ENCODE data around the gene C19orf47.
A peak's percentile ranks its signal among the peaks of the same experiment; 100 is the strongest.

Gene C19orf47

DNA sequence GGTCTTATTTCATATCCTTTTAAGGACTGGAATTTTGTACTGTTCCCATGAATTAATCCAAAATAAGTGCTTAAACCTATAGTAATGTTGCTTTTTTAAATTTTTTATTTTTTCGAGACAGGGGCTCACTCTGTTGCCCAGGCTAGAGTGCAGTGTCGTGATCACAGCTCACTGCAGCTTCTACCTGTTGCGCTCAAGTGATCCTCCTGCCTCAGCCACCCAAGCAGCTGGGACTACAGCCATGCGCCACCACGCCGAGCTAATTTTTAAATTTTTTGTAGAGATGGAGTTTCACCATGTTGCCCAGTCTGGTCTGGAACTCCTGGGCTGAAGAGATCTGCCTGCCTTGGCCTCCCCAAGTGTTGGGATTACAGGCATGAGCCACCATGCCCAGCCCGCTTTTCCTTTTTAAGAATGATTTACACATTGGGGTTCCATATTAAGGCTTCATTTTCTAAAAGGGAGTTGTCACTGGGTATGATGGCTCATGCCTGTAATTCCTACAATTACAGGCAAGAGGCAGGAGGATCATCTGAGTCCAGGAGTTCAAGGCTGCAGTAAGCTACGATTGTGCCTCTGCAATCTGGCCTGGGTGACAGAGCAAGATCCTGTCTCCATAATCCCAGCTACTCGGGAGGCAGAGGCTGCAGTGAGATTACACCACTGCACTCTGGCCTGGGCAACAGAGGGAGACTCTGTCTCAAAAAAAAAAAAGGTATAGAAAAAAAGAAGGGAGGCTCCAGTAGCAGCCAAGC, 34.8 kb downstream of the C19orf47 start:
- no peak for DNase-seq

DNA sequence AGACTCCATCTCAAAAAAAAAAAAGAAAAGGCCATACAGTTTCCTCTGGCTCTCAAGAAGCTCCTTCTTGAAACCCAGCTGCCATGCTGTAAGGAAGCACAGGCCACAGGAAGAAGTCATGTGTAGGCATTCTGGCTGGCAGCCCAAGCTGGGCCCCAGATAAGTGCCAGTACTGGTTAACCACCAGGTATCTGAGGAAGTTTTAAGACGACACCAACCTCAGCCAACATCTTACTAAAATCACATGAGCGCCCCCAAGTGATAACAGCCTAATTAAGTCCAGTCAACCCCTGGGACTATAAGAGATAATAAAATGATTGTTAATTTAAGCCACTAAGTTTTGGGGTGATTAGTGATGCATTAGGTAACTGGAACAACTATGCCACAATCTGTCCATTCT, 35.7 kb downstream of the C19orf47 start:
- no peak for DNase-seq

DNA sequence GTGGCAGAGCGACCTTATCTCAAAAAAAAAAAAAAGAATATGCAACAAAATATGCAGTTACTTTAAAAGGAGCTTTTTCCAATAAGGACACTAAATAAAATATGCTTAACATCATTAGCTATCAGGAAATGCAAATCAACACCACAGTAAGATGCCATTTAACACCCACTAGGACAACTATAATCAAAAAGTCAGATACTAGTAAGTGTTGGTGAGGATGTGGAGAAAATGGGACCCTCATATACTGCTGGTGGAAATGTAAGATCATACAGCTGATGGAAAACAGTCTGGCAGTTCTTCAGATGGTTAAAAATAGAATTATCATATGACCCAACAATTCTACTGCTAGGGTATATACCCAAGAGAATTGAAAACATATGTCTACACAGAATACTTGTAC, 38.5 kb downstream of the C19orf47 start:
- DNase-seq: no peak

DNA sequence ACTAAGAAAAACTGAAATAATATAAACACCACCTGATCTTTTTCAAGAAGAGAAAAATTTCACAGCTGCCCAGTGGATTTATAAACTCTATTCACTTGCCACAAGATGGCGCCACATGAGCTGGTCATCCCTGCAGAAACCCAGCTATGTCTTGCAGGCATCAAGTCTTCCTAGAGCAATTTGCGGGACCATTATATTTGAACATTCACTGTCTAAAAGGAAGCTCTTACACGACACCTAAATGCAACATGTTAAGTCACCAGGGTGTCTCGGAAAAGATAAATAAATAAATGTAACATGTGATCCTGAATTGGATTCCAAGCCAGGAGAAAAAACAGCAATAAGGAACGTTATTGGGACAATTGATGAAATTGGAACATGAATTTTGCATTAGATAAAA, 42.8 kb downstream of the C19orf47 start:
- peak; percentile 82 for DNase-seq

DNA sequence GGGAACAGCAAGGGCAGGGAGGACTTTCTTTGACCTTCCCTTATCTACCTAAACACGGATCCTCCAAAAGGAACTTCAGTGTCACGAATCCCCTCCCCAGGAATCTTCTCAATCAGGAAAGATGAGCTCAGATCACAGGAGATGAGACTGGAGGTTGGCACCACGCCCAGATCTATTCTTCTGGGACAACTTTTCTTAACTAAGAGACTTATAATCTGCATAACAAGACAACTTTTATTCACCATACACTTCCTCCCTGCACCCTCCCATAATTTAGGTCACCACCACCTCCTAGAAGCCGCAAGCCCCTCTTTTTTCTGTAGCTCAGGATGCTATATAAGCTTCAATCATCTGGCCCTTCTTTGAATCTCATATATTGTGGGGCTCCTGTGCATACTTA, 43.9 kb downstream of the C19orf47 start:
- DNase-seq: no peak

DNA sequence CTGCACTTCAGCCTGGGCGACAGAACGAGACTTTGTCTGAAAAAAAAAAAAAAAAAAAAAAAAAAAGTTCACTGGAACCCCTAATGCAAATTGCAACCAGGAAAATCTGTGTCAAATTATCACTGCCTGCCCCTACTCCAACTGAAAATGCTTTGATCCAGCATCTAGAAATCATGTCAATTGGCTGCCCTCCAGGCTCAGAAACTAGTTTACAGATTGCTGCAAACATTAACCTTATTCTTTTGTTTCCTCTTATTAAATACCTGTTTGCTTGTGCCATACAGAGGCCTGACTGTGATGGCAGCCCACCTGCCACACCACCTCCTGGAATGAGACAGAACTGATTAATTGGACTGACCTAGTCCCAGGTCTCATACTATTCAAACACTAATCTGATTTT, 44.4 kb downstream of the C19orf47 start:
- DNase-seq: no peak

DNA sequence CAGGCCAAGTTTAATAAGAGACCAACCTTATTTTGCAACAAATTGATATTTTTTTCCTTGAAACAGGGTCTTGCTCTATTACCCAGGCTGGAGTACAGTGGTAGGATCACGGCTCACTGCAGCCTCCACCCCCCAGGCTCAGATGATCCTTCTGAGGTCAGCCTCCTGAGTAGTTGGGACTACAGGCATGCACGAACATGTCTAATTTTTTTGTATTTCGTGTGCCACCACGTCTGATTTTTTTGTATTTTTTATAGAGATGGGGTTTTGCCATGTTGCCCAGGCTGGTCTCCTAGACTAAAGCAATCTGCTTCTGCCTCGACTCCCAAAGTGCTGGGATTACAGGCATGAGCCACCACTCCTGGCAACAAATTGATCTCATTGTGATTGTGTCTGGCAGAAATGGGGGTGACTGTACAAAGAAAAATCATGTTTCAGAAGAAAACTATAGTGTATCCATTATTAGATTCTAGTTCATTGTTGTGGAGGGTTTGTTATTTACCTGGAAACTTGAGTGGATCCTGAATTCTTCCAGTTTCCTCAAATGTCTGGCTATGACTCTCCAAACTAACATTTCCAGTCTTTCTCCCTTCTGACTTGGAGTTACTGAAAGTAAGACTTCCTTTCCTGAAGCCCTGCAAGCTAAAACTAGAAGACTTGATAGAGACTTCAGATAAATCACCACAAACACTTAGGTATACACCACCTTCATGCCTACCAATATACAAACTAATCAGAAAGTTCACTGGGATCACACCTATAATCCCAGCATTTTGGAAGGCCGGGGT, 45.8 kb downstream of the C19orf47 start:
- no peak for DNase-seq

DNA sequence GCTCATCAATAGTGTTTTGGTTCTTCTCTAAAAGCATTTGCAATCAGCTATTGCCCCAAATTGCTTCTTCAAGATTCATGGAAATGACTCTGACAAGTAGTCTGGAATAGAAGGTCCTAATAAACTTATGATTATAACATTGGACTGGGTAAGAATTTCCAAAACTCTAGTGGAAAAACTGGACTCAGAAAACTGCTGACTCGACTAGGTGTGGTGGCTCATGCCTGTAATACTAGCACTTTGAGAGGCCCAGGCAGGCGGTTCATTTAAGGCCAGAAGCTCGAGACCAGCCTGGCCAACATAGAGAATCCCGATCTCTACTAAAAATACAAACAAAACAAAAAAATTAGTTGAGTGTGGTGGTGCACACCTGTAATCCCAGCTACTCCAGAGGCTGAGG, 47.5 kb downstream of the C19orf47 start:
- DNase-seq: no peak

DNA sequence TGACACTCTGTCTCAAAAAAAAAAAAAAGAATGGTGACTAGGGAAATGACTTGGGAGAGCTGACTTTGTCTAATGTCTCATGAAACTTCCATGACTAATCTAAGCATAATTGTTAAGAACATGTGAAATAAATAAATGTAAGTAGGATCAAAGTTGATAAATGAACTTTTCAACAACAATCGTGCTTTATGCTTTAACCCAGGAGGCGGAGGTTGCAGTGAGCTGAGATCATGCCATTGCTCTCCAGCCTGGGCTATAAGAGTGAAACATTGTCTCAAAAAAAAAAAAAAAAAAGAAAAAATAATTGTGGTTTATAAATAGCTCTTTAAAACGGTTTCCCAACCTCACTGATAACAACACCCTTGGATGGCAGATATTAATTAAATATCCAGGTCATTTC, 50.2 kb downstream of the C19orf47 start:
- no peak for DNase-seq

DNA sequence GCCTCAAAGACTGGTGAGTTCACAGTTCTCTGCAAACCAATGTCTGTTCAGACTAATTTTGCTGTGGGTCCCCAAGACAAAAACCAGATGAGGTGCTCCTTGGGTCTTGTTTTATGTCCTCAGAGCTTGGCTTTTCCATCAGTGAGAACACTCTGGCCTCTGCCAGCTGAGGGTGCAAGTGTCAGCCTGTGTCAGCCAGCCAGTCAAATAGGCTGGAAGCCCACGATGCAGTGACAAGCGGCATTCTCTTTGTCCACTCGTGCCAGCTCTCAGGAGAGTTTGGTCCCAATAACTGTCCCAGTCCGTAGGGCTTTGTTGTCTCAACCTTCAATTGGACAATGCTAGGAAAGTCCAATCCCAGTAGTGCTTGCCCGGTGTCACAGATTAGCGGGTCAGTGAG, 53.6 kb downstream of the C19orf47 start:
- DNase-seq: no peak

DNA sequence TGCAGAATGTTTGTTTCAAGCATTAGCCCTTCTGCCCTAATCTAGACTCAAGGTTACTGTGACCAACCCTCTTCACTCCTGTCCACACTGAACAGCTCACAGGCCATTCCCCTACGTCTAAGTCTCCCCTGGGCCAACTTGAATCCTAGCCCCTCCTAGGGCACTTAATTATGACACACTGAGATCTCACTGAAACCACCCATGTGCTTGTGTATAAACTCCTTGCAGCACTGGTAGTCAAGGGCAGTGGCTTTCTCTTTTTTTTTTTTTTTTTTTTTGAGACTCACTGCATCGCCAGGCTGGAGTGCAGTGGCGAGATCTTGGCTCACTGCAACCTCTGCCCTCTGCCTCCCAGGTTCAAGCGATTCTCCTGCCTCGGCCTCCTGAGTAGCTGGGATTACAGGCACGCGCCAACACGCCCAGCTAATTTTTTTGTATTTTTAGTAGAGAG, 61.2 kb downstream of the C19orf47 start:
- DNase-seq: no peak

DNA sequence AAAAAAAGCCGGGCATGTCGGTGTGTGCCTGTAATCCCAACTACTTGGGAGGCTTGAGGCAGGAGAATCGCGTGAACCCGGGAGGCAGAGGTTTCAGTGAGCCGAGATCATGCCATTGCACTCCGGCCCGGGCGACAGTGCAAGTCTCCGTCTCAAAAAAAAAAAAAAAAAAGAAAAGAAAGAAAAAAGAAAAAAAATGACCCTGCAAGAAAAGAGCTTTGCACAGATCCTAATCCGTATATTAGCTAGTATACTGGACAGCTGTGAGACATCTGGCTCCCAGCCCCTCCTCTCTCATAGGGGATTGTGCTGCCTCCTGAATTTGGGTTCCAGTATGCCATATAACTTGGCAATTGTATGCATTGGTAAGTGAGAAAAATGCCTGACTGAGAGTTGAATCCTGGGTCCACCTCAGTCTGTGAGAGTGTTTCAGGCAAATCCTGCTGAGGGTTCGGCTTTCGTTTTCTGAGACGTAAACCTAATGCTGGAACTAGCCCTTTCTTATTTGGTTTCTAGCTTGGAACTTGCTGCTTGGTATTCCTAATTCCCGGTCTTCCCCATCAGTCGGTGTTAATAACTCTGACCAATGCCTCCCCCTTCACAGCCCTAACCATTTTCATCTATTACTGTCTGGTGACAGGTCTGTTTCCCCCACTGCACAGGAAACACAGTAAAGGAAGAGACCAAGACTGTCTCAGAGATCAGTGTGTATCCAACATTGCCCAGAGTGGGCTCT, 61.8 kb downstream of the C19orf47 start:
- DNase-seq: no peak

DNA sequence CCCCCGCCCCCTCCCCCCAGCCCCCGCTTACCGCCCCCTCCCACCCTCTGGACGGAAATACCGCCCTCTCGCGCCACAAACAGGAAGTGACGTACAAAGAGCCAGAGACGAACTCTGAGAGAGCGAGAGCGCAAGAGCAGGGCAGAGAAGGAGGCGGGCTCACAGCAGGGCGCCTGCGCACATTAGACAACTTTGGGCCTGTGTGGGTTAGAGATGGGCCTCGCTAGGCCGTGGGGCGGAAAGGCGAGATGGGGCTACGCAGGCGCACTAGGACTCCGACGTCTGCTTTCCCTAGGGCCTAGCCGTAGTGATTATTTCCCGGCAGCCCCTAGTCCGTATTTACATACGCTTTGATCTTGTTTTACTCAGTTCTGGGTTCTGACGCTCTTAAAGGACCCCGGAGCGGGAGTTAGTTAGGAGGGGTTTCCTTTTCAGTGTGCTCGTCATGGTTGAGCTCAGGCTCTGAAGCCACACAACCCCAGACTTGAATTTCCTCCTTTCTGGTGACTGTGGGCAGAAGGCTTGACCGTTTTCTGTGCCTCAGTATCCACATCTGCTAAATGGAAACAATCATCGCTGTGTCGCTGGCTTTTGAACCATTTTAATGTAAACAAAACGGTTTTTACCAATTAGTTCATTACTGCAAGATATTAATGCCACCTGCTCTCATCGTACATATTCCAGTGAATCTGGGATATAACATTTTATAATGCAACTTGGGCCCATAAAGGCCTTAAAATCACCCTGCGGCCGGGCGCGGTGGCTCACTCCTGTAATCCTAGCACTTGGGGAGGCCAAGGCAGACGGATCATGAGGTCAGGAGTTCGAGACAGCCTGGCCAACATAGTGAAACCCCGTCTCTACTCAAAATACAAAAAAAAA, 62.6 kb downstream of the C19orf47 start:
- DNase-seq: peak; percentile 96

DNA sequence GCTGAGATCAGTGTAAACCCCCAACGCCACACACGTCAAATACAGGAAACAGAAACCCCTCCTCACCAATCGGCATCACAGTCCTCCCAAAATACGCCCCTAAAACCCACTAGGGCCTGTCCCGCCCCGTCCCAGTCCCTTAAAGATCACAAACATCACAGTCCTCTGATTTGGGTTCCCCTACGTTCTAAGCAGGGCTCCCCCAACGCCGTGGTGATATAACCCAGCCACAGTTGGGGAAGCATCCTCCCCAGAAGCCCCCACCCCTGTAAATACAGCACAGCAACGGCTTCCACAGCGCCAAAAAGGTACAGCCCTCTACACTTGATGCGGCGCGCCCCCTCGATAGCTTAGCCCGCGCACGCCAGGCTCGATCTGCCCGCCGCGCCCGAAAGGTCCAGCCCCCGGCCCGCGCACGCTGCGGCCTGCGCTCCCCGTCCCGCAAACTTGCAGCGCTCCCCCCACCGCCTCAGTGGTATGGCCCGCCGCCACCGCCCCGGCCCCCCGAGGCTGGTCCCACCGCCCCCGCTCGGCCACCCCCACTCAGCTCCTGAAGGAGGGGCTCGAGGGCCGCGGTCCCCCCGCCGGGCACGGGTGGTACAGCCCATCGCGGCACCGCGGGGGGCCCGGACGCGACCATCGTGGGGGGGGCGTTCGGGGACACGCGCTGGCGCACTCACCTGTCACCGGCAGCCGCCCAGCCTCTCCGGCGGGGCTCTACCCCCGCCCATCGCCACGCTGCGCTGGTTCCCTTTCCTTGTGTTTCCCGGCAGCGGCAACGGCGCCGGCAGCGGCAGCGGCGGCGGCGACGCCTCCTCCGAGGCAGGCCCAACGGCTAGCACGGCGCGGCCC, 63.5 kb downstream of the C19orf47 start, which contains the start of gene AKT2:
Gene AKT2, minus strand, starts transcription at position 845 of the 852 bp plus-strand sequence. CDS start 20,078 bp downstream, outside the sequence.
- peak; percentile 89 for DNase-seq

DNA sequence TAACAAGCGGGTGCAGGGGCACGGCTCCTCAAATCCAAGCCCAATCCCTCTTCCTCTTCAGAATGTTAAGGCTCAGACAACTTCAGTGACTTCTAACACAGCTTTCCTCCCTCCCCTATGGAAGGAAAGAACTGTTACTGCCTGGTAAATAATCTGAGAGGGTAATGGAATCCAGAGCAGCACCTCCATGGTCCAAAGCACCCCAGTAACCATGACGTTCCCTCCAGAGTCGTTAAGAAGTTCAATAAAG, 64.0 kb downstream of the C19orf47 start:
- no peak for DNase-seq

DNA sequence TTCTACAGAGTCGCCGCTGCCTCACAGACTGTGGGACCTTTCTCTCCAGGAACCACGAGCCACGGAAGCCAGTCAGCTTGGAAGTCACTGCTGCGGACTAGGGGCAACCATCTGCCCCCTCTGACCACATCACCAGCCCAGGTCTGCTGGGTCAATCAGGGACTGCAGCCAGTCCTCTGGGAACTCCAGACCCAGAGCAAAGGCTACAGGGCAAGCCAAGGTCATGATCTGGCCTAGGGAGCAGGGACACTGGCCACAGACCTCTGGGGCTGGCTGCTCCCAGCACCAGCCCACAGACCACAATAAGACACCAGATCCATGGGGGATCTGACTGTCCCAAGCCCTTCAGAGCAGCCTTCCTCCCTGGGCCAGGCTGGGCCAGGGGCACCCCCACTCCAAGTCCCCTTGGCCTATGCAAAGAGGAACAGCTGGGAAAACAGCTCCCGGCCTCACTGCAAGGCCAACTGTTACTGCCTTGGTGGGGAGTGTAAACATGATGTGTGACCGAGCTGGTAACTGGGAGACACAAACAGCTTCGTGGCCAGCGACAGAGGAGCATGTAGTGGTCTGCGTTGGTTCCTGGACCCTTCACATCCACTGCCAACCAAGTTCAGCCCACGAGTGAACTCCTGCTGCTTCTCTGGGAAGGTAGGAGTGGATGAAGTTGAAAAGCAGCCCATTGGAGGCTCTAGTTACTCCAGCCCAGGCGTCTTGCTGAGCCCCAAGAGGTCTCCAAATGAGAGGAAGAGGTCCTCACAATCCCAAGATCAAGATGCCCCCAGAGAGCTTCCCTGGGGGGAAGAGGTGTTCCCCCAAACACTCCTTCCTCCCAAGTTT, 64.6 kb downstream of the C19orf47 start:
- no peak for DNase-seq

DNA sequence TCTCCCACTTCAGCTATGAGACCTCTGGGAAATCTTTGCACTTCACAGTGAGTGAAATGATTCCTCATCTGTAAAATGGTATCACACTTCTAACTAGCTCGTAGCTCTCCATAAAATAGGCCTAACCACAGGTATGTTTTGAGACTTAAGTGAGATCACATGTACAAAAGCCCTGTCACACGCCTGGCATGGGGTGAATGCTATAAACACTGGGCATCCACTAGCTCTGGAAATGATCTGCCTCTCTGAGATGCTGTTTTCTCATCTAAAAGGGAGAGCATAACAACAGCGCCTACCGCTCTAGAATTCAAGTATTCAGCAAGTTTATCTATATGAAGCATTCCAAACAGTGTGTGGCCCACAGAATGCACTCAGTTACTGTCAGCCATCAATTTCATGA, 65.3 kb downstream of the C19orf47 start:
- no peak for DNase-seq

DNA sequence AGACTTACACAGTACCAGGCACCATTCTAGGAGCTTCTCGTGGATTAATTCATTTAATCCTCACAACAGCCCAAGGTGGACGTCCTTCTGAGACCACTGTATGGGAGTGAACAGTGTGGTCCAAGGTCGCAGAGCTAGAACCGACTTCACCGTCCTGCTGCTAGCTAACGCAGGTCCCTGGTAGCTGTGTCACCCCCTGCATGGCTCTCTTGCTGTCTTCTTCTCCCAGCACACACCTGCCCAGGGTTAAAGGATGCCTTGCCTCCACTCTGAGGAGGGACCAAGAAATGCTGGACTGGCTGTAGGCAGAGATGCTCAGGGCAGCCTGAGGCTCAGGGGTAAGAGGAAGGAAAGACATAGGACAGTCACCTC, 66.0 kb downstream of the C19orf47 start:
- no peak for DNase-seq

DNA sequence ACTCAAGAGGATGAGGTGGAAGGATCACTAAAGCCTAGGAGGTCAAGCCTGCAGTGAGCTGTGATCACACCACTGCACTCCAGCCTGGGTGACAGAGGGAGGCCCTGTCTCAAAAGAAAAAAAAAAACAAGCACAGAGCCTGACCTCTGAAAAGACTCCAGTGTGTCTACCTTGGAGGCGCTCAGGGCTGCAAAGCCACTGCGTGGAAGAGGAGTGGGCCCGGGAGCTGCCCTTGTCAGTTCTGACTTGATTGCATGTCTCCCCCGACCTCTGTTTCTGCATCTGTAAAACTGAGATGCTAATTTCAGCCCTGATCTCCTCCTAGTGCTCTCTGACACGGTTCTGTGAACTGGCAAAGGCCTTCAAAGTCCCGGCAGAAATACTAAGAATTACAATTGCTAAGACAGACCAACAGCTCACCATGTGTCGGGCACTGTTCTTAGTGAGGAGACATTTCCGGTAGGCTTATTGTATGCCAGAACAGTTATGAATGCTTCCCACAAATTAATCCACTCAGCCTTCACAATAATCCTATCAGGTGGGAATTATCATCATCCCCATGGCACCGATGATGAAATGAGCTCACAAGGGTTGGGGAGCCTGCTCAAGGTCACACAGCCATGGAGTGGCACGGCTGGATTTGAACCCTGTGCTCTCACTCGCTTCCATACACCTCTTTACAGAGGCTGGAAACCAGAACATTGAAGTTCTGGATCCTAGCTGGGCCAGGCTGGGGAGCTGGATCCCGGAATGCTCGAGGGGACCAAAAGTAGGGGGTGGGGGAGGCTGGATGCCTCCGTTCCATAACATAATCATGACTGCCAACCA, 66.6 kb downstream of the C19orf47 start:
- DNase-seq: no peak

DNA sequence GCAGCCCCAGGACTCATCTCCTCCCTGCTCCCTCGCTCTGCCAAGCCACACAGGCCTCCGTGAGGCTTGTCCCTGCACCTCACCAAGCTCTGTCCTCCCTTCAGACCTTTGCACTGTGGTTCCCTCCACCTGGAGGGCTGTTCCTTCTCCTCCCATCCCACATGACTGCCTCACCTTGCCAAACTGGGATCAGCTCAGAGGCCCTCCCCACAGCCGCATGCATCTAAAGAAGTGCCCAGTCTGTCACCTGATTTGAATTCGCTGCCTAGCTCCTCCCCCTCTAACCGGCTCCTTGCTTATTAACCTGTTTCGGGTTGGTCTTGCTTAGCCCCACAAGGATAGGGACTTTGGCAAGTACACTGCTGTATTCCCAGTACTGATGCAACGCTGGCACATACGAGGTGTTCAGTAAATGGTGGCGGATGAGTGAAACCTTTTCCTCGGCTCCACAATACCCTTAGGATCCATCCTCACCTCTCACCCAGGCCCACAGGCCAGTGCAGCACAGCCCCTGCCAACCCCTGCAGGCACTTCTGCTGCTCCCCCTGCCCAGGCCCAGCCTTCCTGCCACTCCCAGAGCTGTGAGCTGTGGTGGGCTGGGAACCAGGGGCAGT, 67.5 kb downstream of the C19orf47 start:
- DNase-seq: no peak

Data from activated CD8-positive, alpha-beta memory T cell treated with anti-CD3 and anti-CD28 coated beads, Interleukin-2, amount 50 U/mL, for 48 hours (primary cell).